CD4-positive, alpha-beta T cell (primary cell): ENCODE measurements around the gene MEA1. TPM values are rescaled to one million over a fixed set of nuclear protein-coding genes. Genes with fewer than 3 reads are reported as not detected.

Experiments
- ATAC-seq: fragments of 200-7000 bp; cut with Tn5 transposase; one replicate; pipeline ENCODE4 v1.10.0; 2022; ENCODE audit warnings: mild to moderate bottlenecking; ENCODE audit not compliant: poor library complexity
- CTCF ChIA-PET: fragments of 350-600 bp; sonication (Branson Sonifier 250); formaldehyde crosslinking; loops from one replicate; lab custom pipeline; 2021; ENCODE audit warnings: antibody characterized with exemption, inconsistent platforms; lab: Charles Lee
- POLR2A ChIA-PET: fragments of 350-600 bp; sonication (Branson Sonifier 250); formaldehyde crosslinking; loops from one replicate; lab custom pipeline; 2021; ENCODE audit warnings: antibody characterized with exemption, inconsistent platforms; lab: Charles Lee
- DNase-seq, 14 experiments: peaks; one replicate each; pipeline ENCODE4 v3.0.0-alpha.2; 2013 to 2020; ENCODE audit warnings: mixed read lengths in 2 of 14
- H3K27ac ChIP-seq, 2 donors: one replicate each; pipeline versions ENCODE4 v1.5.1 to v1.7.0; 2013; ENCODE audit warnings: low read length in 2 of 2, low read depth in 1 of 2, mild to moderate bottlenecking in 1 of 2
- H3K27me3 ChIP-seq, 2 experiments: 1 replicate in 1 of 2; 2 replicates in 1 of 2; pipeline versions ENCODE4 v1.6.1 to v1.7.0; 2013; ENCODE audit warnings: low read length in 2 of 2, control low read depth in 1 of 2, mild to moderate bottlenecking in 1 of 2, moderate library complexity in 1 of 2; ENCODE audit not compliant: insufficient read depth in 2 of 2, control insufficient read depth in 1 of 2
- H3K36me3 ChIP-seq: one replicate; pipeline ENCODE4 v1.6.1; 2013; ENCODE audit warnings: low read length, control low read depth; ENCODE audit not compliant: insufficient read depth
- H3K4me1 ChIP-seq: one replicate; pipeline ENCODE4 v1.6.1; 2013; ENCODE audit warnings: low read length, control low read depth; ENCODE audit not compliant: insufficient read depth
- H3K4me3 ChIP-seq: one replicate; pipeline ENCODE4 v1.5.1; 2013; ENCODE audit warnings: mild to moderate bottlenecking, low read length, moderate library complexity
- H3K9me3 ChIP-seq, 2 experiments: 1 replicate in 1 of 2; 2 replicates in 1 of 2; pipeline versions ENCODE4 v1.6.1 to v1.7.0; 2013; ENCODE audit warnings: low read length in 2 of 2, mild to moderate bottlenecking in 2 of 2, control low read depth in 1 of 2, moderate library complexity in 1 of 2; ENCODE audit not compliant: control insufficient read depth in 1 of 2, insufficient read depth in 1 of 2
- H3K27ac Mint-ChIP-seq: one replicate; pipeline ENCODE4 v1.8.0; 2020; ENCODE audit warnings: mixed read lengths
- H3K27me3 Mint-ChIP-seq: one replicate; pipeline ENCODE4 v1.8.0; 2021; ENCODE audit warnings: mixed read lengths
- H3K36me3 Mint-ChIP-seq: one replicate; pipeline ENCODE4 v1.8.0; 2021; ENCODE audit warnings: low read depth, mixed read lengths
- H3K4me1 Mint-ChIP-seq: one replicate; pipeline ENCODE4 v1.8.0; 2021; ENCODE audit warnings: low read depth, mixed read lengths
- H3K4me3 Mint-ChIP-seq: one replicate; pipeline ENCODE4 v1.8.0; 2020; ENCODE audit warnings: mild to moderate bottlenecking, mixed read lengths
- H3K9me3 Mint-ChIP-seq: one replicate; pipeline ENCODE4 v1.8.0; 2020; ENCODE audit warnings: mixed read lengths
- CTCF ChIP-seq: fragments of 200-600 bp; IDR thresholded peaks from one replicate; pipeline ENCODE4 v1.8.0; 2022; ENCODE audit warnings: antibody characterized with exemption, mild to moderate bottlenecking
- intact Hi-C, 2 experiments: fragments of 100-400 bp; cut with DNase I in 1 of 2; cut with micrococcal nuclease in 1 of 2; formaldehyde crosslinking; loops; one replicate each; pipeline versions ENCODE4 v1.15.1 to v1.9.0; 2023 to 2025; cut with DNase I, micrococcal nuclease
- total RNA-seq, 174 experiments: library from RNA in 2 of 174; stranded (reverse) in 2 of 174; gene quantifications; one replicate each; pipeline ENCODE4 v1.2.3 and lab custom pipeline; 2021 to 2026

Gene MEA1
- total RNA-seq, 2 experiments from 2014 or later: 13.6 to 17.0 TPM

GRCh38 chr6:42973926-42974325 lies 39.8 kb downstream of the MEA1 start:
- intact Hi-C loops: no loop called here
- H3K27ac Mint-ChIP-seq: no peak overlapping the region

GRCh38 chr6:42971746-42972327 lies 41.9 kb downstream of the MEA1 start:
- ATAC-seq: no peak
- no peak overlapping the region for H3K27ac Mint-ChIP-seq

More at GRCh38 chr6:42973926-42974325, 39.8 kb downstream of the MEA1 start:
- ATAC-seq: no peak
- peaks cover 18% of the 10 kb centered on the region for H3K36me3 ChIP-seq
- no peaks in the 10 kb centered on the region for H3K9me3 ChIP-seq
- no peak overlapping the region for H3K27ac ChIP-seq
- DNase-seq: no peak
- H3K4me3 ChIP-seq: no peak overlapping the region
- TF ChIP-seq CTCF: no peak
- ChIA-PET CTCF (no interaction called here), POLR2A (interaction anchor here (0.7 to 2.4 kb wide), 2 partner anchors 10 to 46 kb away, joined by 3 to 11 read pairs; partner anchors contain the start of gene PPP2R5D)
- peaks cover 19% of the 10 kb centered on the region for H3K36me3 Mint-ChIP-seq
- peaks cover 22% of the 10 kb centered on the region for H3K4me1 Mint-ChIP-seq
- H3K9me3 Mint-ChIP-seq: no peaks in the 10 kb centered on the region
- no peaks in the 10 kb centered on the region for H3K27me3 ChIP-seq
- H3K4me1 ChIP-seq: peaks cover 26% of the 10 kb centered on the region
- no peaks in the 10 kb centered on the region for H3K27me3 Mint-ChIP-seq
- H3K4me3 Mint-ChIP-seq: no peak overlapping the region

GRCh38 chr6:42970871-42971612 lies 42.7 kb downstream of the MEA1 start:
- H3K4me3 ChIP-seq: no peak overlapping the region
- no peaks in the 10 kb centered on the region for H3K27me3 Mint-ChIP-seq
- no peak for TF ChIP-seq CTCF
- H3K9me3 ChIP-seq: no peaks in the 10 kb centered on the region
- ChIA-PET CTCF (no interaction called here), POLR2A (interaction anchor here (0.5 to 2.4 kb wide), 4 partner anchors 8 to 637 kb away, joined by 3 to 8 read pairs (median 5); partner anchors contain the start of genes CNPY3, KLHDC3, MEA1 and PEX6)
- H3K27ac Mint-ChIP-seq: no peak overlapping the region
- H3K9me3 Mint-ChIP-seq: no peaks in the 10 kb centered on the region
- H3K4me1 ChIP-seq: peaks cover 8% of the 10 kb centered on the region
- no peak for DNase-seq
- peaks cover 41% of the 10 kb centered on the region for H3K36me3 ChIP-seq
- H3K27ac ChIP-seq: no peak overlapping the region
- H3K36me3 Mint-ChIP-seq: peaks cover 15% of the 10 kb centered on the region
- peaks cover 6% of the 10 kb centered on the region for H3K4me1 Mint-ChIP-seq
- intact Hi-C loops: no loop called here
- ATAC-seq: no peak
- H3K4me3 Mint-ChIP-seq: no peak overlapping the region
- no peaks in the 10 kb centered on the region for H3K27me3 ChIP-seq

More at GRCh38 chr6:42971746-42972327, 41.9 kb downstream of the MEA1 start:
- Histone ChIP-seq H3K36me3 (peaks cover 34% of the 10 kb centered on the region), H3K9me3 (no peaks in the 10 kb centered on the region), H3K27me3 (no peaks in the 10 kb centered on the region), H3K4me3 (no peak overlapping the region), H3K27ac (no peak overlapping the region), H3K4me1 (peaks cover 11% of the 10 kb centered on the region)
- intact Hi-C loops: no loop called here
- H3K27me3 Mint-ChIP-seq: no peaks in the 10 kb centered on the region
- ChIA-PET CTCF (no interaction called here), POLR2A (interaction anchor here (2.4 kb wide), 1 partner anchor 42 kb away, joined by 6 read pairs; the partner anchor contains the start of genes KLHDC3 and MEA1)
- DNase-seq: no peak
- peaks cover 9% of the 10 kb centered on the region for H3K4me1 Mint-ChIP-seq
- H3K4me3 Mint-ChIP-seq: no peak overlapping the region
- no peak for TF ChIP-seq CTCF
- H3K9me3 Mint-ChIP-seq: no peaks in the 10 kb centered on the region
- H3K36me3 Mint-ChIP-seq: peaks cover 17% of the 10 kb centered on the region
